T-cell (primary cell): ENCODE measurements around the gene APOL1. TPM values are rescaled to one million over a fixed set of nuclear protein-coding genes. Genes with fewer than 3 reads are reported as not detected.
A peak's percentile ranks its signal among the peaks of the same experiment; 100 is the strongest.

Experiments used
- ATAC-seq, 4 experiments: fragments of 200-7000 bp in 3 of 4; fragments of 150-1000 bp in 1 of 4; cut with Tn5 transposase; replicated peaks in 1 of 4; 1 replicate in 3 of 4; 2 replicates in 1 of 4; pipeline ENCODE4 v1.10.0; 2021; ENCODE audit warnings: moderate library complexity in 3 of 4, mild to moderate bottlenecking in 2 of 4, moderate number of reproducible peaks in 1 of 4
- CTCF ChIA-PET, 2 donors: fragments of 300-600 bp; sonication (Branson Sonifier 250); formaldehyde crosslinking; loops; one replicate each; lab custom pipeline; 2022; ENCODE audit warnings: antibody characterized with exemption in 2 of 2; lab: Charles Lee
- POLR2A ChIA-PET, 2 donors: fragments of 300-600 bp; sonication (Branson Sonifier 250); formaldehyde crosslinking; loops; one replicate each; lab custom pipeline; 2022; ENCODE audit warnings: antibody characterized with exemption in 2 of 2; lab: Charles Lee
- DNase-seq, 35 experiments: peaks; one replicate each; pipeline versions ENCODE4 v3.0.0 to v3.0.0-alpha.2; 2013 to 2023
- H3K27ac ChIP-seq: one replicate; pipeline ENCODE4 v1.5.1; 2013; ENCODE audit warnings: low read length
- H3K27me3 ChIP-seq, 2 experiments: replicated peaks in 1 of 2; 1 replicate in 1 of 2; 2 replicates in 1 of 2; pipeline versions ENCODE4 v1.6.1 to v1.7.0; 2013; ENCODE audit warnings: low read length in 1 of 2, mixed read lengths in 1 of 2; ENCODE audit not compliant: control insufficient read depth in 2 of 2, insufficient read depth in 2 of 2; ENCODE audit errors: extremely low read depth in 1 of 2
- H3K36me3 ChIP-seq, 2 donors: 1 replicate in 1 of 2; 2 replicates in 1 of 2; pipeline versions ENCODE4 v1.6.1 to v1.7.0; 2013; ENCODE audit warnings: low read length in 1 of 2; ENCODE audit not compliant: control insufficient read depth in 2 of 2, insufficient read depth in 1 of 2; ENCODE audit errors: extremely low read depth in 1 of 2
- H3K4me1 ChIP-seq, 2 experiments: 1 replicate in 1 of 2; 2 replicates in 1 of 2; pipeline versions ENCODE4 v1.6.1 to v1.7.0; 2013; ENCODE audit warnings: low read length in 2 of 2, mixed read lengths in 1 of 2; ENCODE audit not compliant: insufficient read depth in 2 of 2, control insufficient read depth in 1 of 2; ENCODE audit errors: extremely low read depth in 1 of 2
- H3K4me3 ChIP-seq, 2 donors: 1 replicate in 1 of 2; 2 replicates in 1 of 2; pipeline versions ENCODE4 v1.5.1 to v1.7.0; 2013; ENCODE audit warnings: mild to moderate bottlenecking in 2 of 2, low read length in 1 of 2, moderate library complexity in 1 of 2; ENCODE audit not compliant: control insufficient read depth in 1 of 2; ENCODE audit errors: extremely low read depth in 1 of 2
- H3K9me3 ChIP-seq: 2 replicates; pipeline ENCODE4 v1.7.0; 2013
- H3K27ac Mint-ChIP-seq, 2 donors: one replicate each; pipeline ENCODE4 v1.8.0; 2020 to 2021; ENCODE audit warnings: mild to moderate bottlenecking in 2 of 2, mixed read lengths in 2 of 2
- H3K27me3 Mint-ChIP-seq, 2 donors: one replicate each; pipeline ENCODE4 v1.8.0; 2021 to 2022; ENCODE audit warnings: mixed read lengths in 2 of 2
- H3K36me3 Mint-ChIP-seq: one replicate; pipeline ENCODE4 v1.8.0; 2021; ENCODE audit warnings: mixed read lengths
- H3K4me1 Mint-ChIP-seq, 3 donors: one replicate each; pipeline ENCODE4 v1.8.0; 2020 to 2022; ENCODE audit warnings: mixed read lengths in 3 of 3, mild to moderate bottlenecking in 1 of 3
- H3K4me3 Mint-ChIP-seq, 3 donors: one replicate each; pipeline ENCODE4 v1.8.0; 2020 to 2022; ENCODE audit warnings: mild to moderate bottlenecking in 3 of 3, mixed read lengths in 3 of 3, moderate library complexity in 3 of 3
- H3K9me3 Mint-ChIP-seq, 3 donors: one replicate each; pipeline ENCODE4 v1.8.0; 2020 to 2022; ENCODE audit warnings: mixed read lengths in 3 of 3
- WGBS: methylation state at CpG from one replicate; pipeline ENCODE4 v1.1.5; 2013; ENCODE audit warnings: missing lambda C conversion rate; ENCODE audit not compliant: insufficient coverage; 5-methylcytosine and 5-hydroxymethylcytosine counted together
- total RNA-seq, 35 experiments: library from RNA in 6 of 35; stranded (reverse) in 6 of 35; fragments of 120-200 nt in 1 of 35; gene quantifications; one replicate each; pipeline versions ENCODE4 v1.2.1 to v1.2.4 and lab custom pipeline; 2013 to 2026

Gene APOL1
- total RNA-seq, 5 donors from 2014 or later (not counting 1 experiment from before 2014, with no cell fraction given), result 15.7 to 29.5 (median 19.8) TPM

DNA sequence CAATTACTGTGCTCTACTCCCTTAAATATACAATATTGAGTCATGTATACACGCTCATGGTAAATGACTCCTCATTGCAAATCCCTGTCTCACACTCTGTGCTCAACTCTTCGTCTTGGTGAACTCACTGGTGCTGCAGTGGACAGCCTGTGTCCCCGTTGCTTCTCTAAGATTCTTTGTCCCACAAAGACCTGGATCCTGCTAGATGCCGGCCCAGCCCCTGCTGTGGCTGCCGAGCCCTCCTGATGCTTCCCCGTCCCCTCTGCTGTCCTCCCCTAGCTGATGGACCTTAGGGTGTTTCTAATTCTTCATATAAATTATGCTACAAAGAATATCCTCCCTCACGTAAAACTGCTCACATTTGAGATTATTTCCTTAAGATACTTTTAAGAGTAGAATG is 19.1 kb upstream of the APOL1 start:
- ATAC-seq (no peak), DNase-seq (no peak)
- Mint-ChIP-seq H3K4me1 (peaks cover 52 to 54% (median 53%) of the 10 kb centered on the region in 3 donors), H3K9me3 (no peaks in the 10 kb centered on the region), H3K4me3 (no peak overlapping the region), H3K27me3 (no peaks in the 10 kb centered on the region), H3K36me3 (peaks cover 75% of the 10 kb centered on the region), H3K27ac (peak overlapping the region in 1 of 2 donors; percentile 34)
- Histone ChIP-seq H3K27ac (no peak overlapping the region), H3K4me3 (no peak overlapping the region), H3K36me3 (peaks cover 12 to 74% of the 10 kb centered on the region in 2 donors), H3K27me3 (no peaks in the 10 kb centered on the region), H3K4me1 (peaks cover 7 to 32% of the 10 kb centered on the region in 2 experiments), H3K9me3 (no peaks in the 10 kb centered on the region)
- CTCF ChIA-PET, result no interaction called here
- 94% methylated on average over 3 of the region's 7 CpGs for WGBS
- POLR2A ChIA-PET, result no interaction called here

DNA sequence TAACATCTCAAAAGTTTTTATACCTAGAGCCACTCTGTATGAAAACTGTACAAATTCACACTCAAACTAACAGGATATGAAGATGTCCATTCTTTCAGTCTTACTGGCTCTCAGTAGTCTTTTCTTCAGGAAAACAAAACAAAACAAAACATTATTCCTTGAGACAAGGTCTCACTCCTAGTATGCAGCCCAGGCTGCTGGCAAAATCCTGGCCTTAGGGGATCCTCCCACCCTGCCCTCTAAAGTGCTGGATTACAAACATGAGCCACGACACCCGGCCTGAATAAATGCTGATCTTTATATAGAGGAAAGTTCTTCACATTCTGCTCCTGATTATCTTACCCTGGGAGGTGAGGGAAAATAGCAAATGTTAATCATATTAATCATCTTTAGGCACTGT is 18.7 kb upstream of the APOL1 start:
- CTCF ChIA-PET, result no interaction called here
- Mint-ChIP-seq H3K4me1 (peaks cover 54 to 56% (median 56%) of the 10 kb centered on the region in 3 donors), H3K9me3 (no peaks in the 10 kb centered on the region), H3K4me3 (no peak overlapping the region), H3K27me3 (no peaks in the 10 kb centered on the region), H3K36me3 (peaks cover 71% of the 10 kb centered on the region), H3K27ac (no peak overlapping the region)
- DNase-seq (no peak), ATAC-seq (no peak)
- peaks cover 8 to 34% of the 10 kb centered on the region in 2 experiments for H3K4me1 ChIP-seq
- H3K9me3 ChIP-seq, result no peaks in the 10 kb centered on the region
- no peak overlapping the region for H3K4me3 ChIP-seq
- no CpG with 5 or more reads among the region's 2 CpGs for WGBS
- no peak overlapping the region for H3K27ac ChIP-seq
- POLR2A ChIA-PET, result no interaction called here
- peaks cover 12 to 71% of the 10 kb centered on the region in 2 donors for H3K36me3 ChIP-seq
- no peaks in the 10 kb centered on the region for H3K27me3 ChIP-seq

DNA sequence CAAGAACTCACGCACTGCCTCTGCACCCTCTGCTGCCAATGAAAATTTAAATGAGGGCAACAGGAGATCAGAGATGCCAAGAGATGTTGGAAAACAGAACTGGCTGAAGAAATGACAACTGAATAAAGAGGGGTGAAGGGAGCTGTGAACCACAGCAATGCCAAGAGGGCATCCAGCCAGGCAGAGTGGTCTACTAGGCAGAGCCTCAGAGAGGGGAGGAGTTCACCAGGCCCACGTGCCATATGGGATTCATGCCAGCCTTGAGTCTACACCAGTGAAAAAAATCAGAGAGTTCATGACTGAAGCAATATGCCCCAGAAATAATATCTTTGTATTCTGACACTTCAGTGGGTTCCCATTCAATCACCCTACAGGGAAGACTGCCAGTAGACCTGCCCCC is 18.0 kb upstream of the APOL1 start:
- CTCF ChIA-PET, result interaction anchor here in 1 of 2 donors (0.6 kb wide), 1 partner anchor 74 kb away, joined by 5 read pairs; the partner anchor contains the start of gene APOL3
- Mint-ChIP-seq H3K9me3 (no peaks in the 10 kb centered on the region), H3K4me1 (peaks cover 61 to 63% (median 63%) of the 10 kb centered on the region in 3 donors), H3K4me3 (peak overlapping the region in 1 of 3 donors; percentile 100), H3K27me3 (no peaks in the 10 kb centered on the region), H3K36me3 (peaks cover 65% of the 10 kb centered on the region), H3K27ac (peak overlapping the region in 1 of 2 donors; percentile 54)
- 100% methylated on average over 1 of the region's 2 CpGs for WGBS
- Histone ChIP-seq H3K4me3 (no peak overlapping the region), H3K9me3 (no peaks in the 10 kb centered on the region), H3K27me3 (no peaks in the 10 kb centered on the region), H3K4me1 (peaks cover 8 to 39% of the 10 kb centered on the region in 2 experiments), H3K36me3 (peaks cover 12 to 65% of the 10 kb centered on the region in 2 donors), H3K27ac (no peak overlapping the region)
- DNase-seq, result no peak
- ATAC-seq, result no peak
- POLR2A ChIA-PET, result no interaction called here

GRCh38 chr22:36235585-36235984 is 17.3 kb upstream of the APOL1 start:
- H3K9me3 ChIP-seq, result no peaks in the 10 kb centered on the region
- ChIA-PET POLR2A (interaction anchor here in 1 of 2 donors (0.6 kb wide), 2 partner anchors 72 to 199 kb away, joined by 3 read pairs; no protein-coding TSS in a partner anchor), CTCF (interaction anchor here in 1 of 2 donors (0.6 kb wide), 1 partner anchor 75 kb away, joined by 5 read pairs; the partner anchor contains the start of gene APOL3)
- Mint-ChIP-seq H3K27me3 (no peaks in the 10 kb centered on the region), H3K4me3 (peak overlapping the region; percentile 55 to 100 (median 59)), H3K4me1 (peaks cover 66 to 69% (median 67%) of the 10 kb centered on the region in 3 donors), H3K27ac (peak overlapping the region; percentile 9 to 73), H3K36me3 (peaks cover 60% of the 10 kb centered on the region), H3K9me3 (no peaks in the 10 kb centered on the region)
- no peak overlapping the region for H3K4me3 ChIP-seq
- H3K4me1 ChIP-seq, result peaks cover 8 to 42% of the 10 kb centered on the region in 2 experiments
- no peak for DNase-seq
- no peak overlapping the region for H3K27ac ChIP-seq
- no peak for ATAC-seq
- WGBS, result 57% methylated on average over 2 of the region's 3 CpGs
- no peaks in the 10 kb centered on the region for H3K27me3 ChIP-seq
- peaks cover 12 to 59% of the 10 kb centered on the region in 2 donors for H3K36me3 ChIP-seq

DNA sequence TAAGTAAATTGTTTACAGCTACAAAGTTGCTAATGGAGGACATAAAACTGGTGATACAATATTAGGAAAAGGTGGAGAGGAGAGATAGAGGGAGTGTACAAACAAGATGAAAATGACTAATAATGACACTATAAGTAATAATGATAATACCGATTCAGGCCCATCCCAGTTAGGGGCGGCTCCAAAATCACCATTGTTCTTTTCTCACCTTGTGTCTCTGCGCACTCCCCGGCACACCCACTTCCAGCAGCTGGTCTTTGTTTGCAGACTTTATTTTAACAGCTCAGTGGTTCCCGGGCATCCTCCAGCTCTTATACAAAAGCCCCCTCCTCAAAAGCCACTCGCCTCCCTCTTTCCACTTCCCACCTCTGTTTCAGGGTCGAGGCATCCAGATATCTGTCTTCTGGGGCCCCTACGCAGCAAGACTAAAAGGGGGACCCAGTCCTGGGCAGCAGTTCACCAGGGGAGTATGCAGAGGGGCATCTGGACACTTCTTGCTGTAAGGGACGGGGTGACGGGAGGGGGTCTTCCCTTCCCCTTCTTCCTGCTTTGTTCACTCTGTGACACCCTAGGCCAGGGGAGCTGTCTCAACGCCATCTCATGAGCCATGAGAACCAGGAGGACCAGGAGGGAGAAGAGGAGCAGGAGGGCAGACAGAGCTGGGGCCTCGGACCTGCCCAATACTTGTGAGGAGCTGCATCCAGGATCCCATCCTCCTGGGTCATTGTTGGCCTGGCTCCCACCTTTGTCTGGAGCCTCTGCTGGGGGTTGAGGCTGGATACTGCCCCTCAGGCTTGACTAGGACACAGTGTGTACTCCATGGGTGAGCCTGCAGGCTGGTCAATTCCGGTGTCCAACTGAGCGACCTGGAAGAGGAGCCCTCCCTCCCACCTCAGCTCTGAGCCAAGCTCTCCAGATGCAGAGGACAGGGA is 16.3 kb upstream of the APOL1 start:
- Mint-ChIP-seq H3K27me3 (no peaks in the 10 kb centered on the region), H3K27ac (peak overlapping the region; percentile 49 to 66), H3K4me3 (peak overlapping the region; percentile 99 to 100 (median 99)), H3K4me1 (peaks cover 65 to 69% (median 66%) of the 10 kb centered on the region in 3 donors), H3K36me3 (peaks cover 52% of the 10 kb centered on the region), H3K9me3 (no peaks in the 10 kb centered on the region)
- H3K4me1 ChIP-seq, result peaks cover 8 to 42% of the 10 kb centered on the region in 2 experiments
- ATAC-seq (no peak), DNase-seq (no peak)
- 83% methylated on average over 5 of the region's 14 CpGs for WGBS
- peak overlapping the region in 1 of 2 donors; percentile 74 for H3K4me3 ChIP-seq
- POLR2A ChIA-PET, result interaction anchor here in 1 of 2 donors (0.6 kb wide), 2 partner anchors 73 to 198 kb away, joined by 3 read pairs; no protein-coding TSS in a partner anchor
- H3K36me3 ChIP-seq, result peaks cover 9 to 48% of the 10 kb centered on the region in 2 donors
- H3K27me3 ChIP-seq, result no peaks in the 10 kb centered on the region
- CTCF ChIA-PET, result no interaction called here
- no peaks in the 10 kb centered on the region for H3K9me3 ChIP-seq
- no peak overlapping the region for H3K27ac ChIP-seq
